Endothelial cell of umbilical vein (primary cell): ENCODE results near the gene FES.

Experiments
- CTCF ChIP-seq, 2 donors: IDR thresholded peaks; 1 replicate in 1 of 2; 2 replicates in 1 of 2; pipeline ENCODE4 v1.5.1; 2011; ENCODE audit warnings: low read length in 2 of 2, mild to moderate bottlenecking in 2 of 2, moderate library complexity in 2 of 2, control low read depth in 1 of 2, inconsistent platforms in 1 of 2, low read depth in 1 of 2; ENCODE audit not compliant: insufficient read depth in 1 of 2; ENCODE audit errors: extremely low read depth in 1 of 2
- FOS ChIP-seq: IDR thresholded peaks from 2 replicates; pipeline ENCODE4 v1.6.1; 2011; ENCODE audit warnings: mild to moderate bottlenecking, low read length, moderate library complexity, borderline replicate concordance; ENCODE audit not compliant: insufficient read depth
- GATA2 ChIP-seq: IDR thresholded peaks from 2 replicates; pipeline ENCODE4 v1.7.0; 2011; ENCODE audit warnings: low read depth, mild to moderate bottlenecking, moderate library complexity, mixed read lengths, low read length; ENCODE audit not compliant: insufficient read length, insufficient read depth
- JUN ChIP-seq: IDR thresholded peaks from 2 replicates; pipeline ENCODE4 v1.6.1; 2011; ENCODE audit warnings: borderline replicate concordance, low read depth; ENCODE audit not compliant: insufficient read length, insufficient read depth
- MAX ChIP-seq: IDR thresholded peaks from 2 replicates; pipeline ENCODE4 v1.6.1; 2011; ENCODE audit not compliant: insufficient read depth, insufficient read length
- MYC ChIP-seq: IDR thresholded peaks from one replicate; pipeline ENCODE4 v1.6.1; 2011; ENCODE audit warnings: mild to moderate bottlenecking, low read depth, low read length
- POLR2A ChIP-seq: IDR thresholded peaks from 2 replicates; pipeline ENCODE4 v1.6.1; 2012; ENCODE audit warnings: low read depth, mild to moderate bottlenecking, control low read depth, low read length
- POLR2AphosphoS5 ChIP-seq: IDR thresholded peaks from 2 replicates; pipeline ENCODE4 v1.6.1; 2012; ENCODE audit warnings: low read depth, mild to moderate bottlenecking, control low read depth, low read length, moderate library complexity; ENCODE audit not compliant: insufficient read depth

GRCh38 chr15:90862964-90863778, 21.1 kb upstream of the FES start:
- TF ChIP-seq CTCF (IDR thresholded peaks at IDR 0.05; ENCODE audit: extremely low read depth in 1 of 2, insufficient read depth in 1 of 2, low read depth in 1 of 2, low read length in 2 of 2) (no peak), GATA2 (no peak), POLR2A (no peak), MAX (no peak), POLR2AphosphoS5 (no peak), MYC (no peak), JUN (no peak), FOS (no peak)
